Naive thymus-derived CD8-positive, alpha-beta T cell (primary cell): Measurements from ENCODE around the gene MPPED1. TPM values are rescaled to one million over a fixed set of nuclear protein-coding genes. Genes with fewer than 3 reads are reported as not detected.

Experiments used
- ATAC-seq, 2 donors: fragments of 150-1000 bp; cut with Tn5 transposase in 1 of 2; sonication (Bioruptor Pico), chemical (Tn5 transposase) in 1 of 2; 1 replicate in 1 of 2; 2 replicates in 1 of 2; pipeline ENCODE4 v1.10.0; 2021; ENCODE audit warnings: mild to moderate bottlenecking in 2 of 2, moderate library complexity in 2 of 2
- POLR2A ChIA-PET: fragments of 350-600 bp; sonication (Branson Sonifier 250); formaldehyde crosslinking; loops from one replicate; lab custom pipeline; 2021; ENCODE audit warnings: antibody characterized with exemption; lab: Charles Lee
- DNase-seq, 10 donors: peaks; one replicate each; pipeline versions ENCODE4 v3.0.0 to v3.0.0-alpha.2; 2020 to 2022
- H3K27ac Mint-ChIP-seq, 10 donors: one replicate each; pipeline ENCODE4 v1.8.0; 2020 to 2022; ENCODE audit warnings: mild to moderate bottlenecking in 10 of 10, mixed read lengths in 10 of 10, moderate library complexity in 4 of 10, inconsistent platforms in 1 of 10
- H3K27me3 Mint-ChIP-seq, 5 donors: one replicate each; pipeline ENCODE4 v1.8.0; 2021 to 2022; ENCODE audit warnings: mixed read lengths in 5 of 5
- H3K36me3 Mint-ChIP-seq, 3 donors: one replicate each; pipeline ENCODE4 v1.8.0; 2020 to 2022; ENCODE audit warnings: mixed read lengths in 3 of 3, mild to moderate bottlenecking in 2 of 3, inconsistent platforms in 1 of 3
- H3K4me1 Mint-ChIP-seq, 4 donors: one replicate each; pipeline ENCODE4 v1.8.0; 2021 to 2022; ENCODE audit warnings: mixed read lengths in 4 of 4
- H3K4me3 Mint-ChIP-seq, 10 donors: one replicate each; pipeline ENCODE4 v1.8.0; 2020 to 2022; ENCODE audit warnings: mild to moderate bottlenecking in 10 of 10, mixed read lengths in 10 of 10, moderate library complexity in 6 of 10, inconsistent platforms in 1 of 10
- H3K9me3 Mint-ChIP-seq, 9 donors: one replicate each; pipeline ENCODE4 v1.8.0; 2020 to 2022; ENCODE audit warnings: mixed read lengths in 9 of 9, mild to moderate bottlenecking in 3 of 9, inconsistent platforms in 1 of 9, moderate library complexity in 1 of 9
- polyA plus RNA-seq, 3 donors: library from polyadenylated mRNA; unstranded; fragments of 300-500 nt; fragmentation: Illumina TruSeq; gene quantifications; one replicate each; pipeline ENCODE4 v1.2.3, GENCODE V29; 2021
- total RNA-seq, 8 experiments: library from RNA in 2 of 8; stranded (reverse) in 2 of 8; gene quantifications; one replicate each; pipeline ENCODE4 v1.2.3 and lab custom pipeline; 2021 to 2026

MPPED1 gene
- total and polyA plus RNA-seq, 5 experiments from 2014 or later = 0.03 TPM; not detected in 4

DNA sequence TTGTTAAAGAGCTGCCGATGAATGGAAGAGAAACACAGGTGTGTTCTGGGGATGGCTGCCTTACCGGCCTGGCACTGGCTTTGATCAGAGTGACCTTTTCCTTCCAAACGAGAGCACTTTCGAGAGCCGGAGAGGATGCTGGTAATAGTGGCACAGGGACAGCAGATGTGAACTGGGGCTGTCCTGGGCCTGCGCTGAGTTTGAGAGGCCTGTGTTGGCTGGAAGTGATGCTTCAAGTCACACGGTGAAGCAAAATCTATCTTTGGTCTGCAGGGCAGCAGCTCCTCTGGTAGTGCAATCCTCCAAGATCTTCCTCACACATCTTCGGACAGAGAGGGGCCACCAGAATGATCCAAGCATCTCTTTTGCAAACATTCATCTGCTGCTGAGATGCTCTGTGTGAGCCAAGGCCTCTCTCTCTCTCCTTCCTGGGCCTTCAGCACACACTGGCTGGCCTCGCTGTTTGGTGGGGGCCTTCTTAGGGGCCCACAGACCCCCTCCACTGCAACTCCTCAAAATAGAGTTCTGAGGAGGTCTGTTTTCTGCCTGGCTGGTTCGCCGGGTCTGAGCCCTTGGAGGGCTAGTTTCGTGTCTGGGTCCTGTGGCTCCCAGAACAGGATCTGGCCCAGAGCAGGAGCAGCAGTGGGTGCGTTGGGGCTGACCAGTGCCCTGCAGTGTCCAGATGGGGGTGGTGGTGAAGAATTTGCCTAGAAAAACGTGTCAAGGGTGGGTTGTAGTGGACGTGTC lies 6.4 kb downstream of the MPPED1 start:
- H3K27ac Mint-ChIP-seq = no peak overlapping the region
- no peaks in the 10 kb centered on the region for H3K36me3 Mint-ChIP-seq
- POLR2A ChIA-PET = no interaction called here
- no peak overlapping the region for H3K4me3 Mint-ChIP-seq
- ATAC-seq = no peak
- no peaks in the 10 kb centered on the region for H3K4me1 Mint-ChIP-seq
- DNase-seq = no peak
- peaks cover 16 to 25% (median 22%) of the 10 kb centered on the region in 5 donors for H3K27me3 Mint-ChIP-seq
- no peaks in the 10 kb centered on the region for H3K9me3 Mint-ChIP-seq

DNA sequence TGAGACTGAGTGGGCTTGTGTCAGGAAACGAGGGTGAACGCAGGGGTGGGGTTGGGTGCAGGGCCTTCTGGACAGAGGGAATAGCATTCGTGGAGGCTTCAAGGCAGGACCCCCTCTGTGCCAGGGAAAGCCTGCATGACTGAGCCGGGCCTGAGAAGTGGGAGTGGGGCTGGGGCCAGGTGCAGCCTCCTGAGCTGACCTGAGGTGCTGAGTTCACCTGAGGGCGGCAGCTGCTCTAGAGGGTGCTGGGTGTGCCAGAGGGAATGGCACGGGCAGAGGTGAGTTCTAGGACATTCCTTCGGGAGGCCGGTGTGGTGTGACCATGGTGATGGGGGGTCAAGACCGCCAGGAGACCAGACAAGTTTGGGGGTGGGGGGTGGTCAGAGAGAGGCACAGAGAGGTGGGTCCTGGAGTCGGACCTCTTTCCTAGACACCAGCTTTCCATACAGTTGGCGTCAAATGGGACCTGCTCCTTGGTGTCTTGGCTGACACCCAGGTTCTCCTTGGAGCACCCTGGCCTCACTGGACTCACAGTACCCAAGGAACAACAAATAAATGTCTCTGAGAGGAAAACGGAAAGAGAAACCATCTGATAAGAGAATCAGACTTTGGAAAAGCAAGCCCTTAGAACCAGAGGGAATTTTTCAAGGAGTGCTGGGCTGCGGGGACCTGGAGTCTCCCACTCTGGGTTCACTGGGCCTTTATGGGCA lies 7.7 kb downstream of the MPPED1 start:
- H3K9me3 Mint-ChIP-seq = no peaks in the 10 kb centered on the region
- H3K4me3 Mint-ChIP-seq = no peak overlapping the region
- no peak for DNase-seq
- no peaks in the 10 kb centered on the region for H3K4me1 Mint-ChIP-seq
- ATAC-seq = no peak
- POLR2A ChIA-PET = no interaction called here
- H3K27me3 Mint-ChIP-seq = peaks cover 5 to 12% (median 10%) of the 10 kb centered on the region in 5 donors
- no peak overlapping the region for H3K27ac Mint-ChIP-seq
- H3K36me3 Mint-ChIP-seq = no peaks in the 10 kb centered on the region

- Mint-ChIP-seq H3K4me3 (no peak overlapping the region), H3K27ac (no peak overlapping the region), H3K36me3 (no peaks in the 10 kb centered on the region), H3K4me1 (no peaks in the 10 kb centered on the region), H3K9me3 (no peaks in the 10 kb centered on the region), H3K27me3 (peaks cover 0 to 3% (median 1%) of the 10 kb centered on the region in 5 donors)
- ATAC-seq = no peak
- POLR2A ChIA-PET = no interaction called here
- DNase-seq = peak in 1 of 10 donors; percentile 30
Measured at GRCh38 chr22:43421046-43421665, 9.3 kb downstream of the MPPED1 start.

DNA sequence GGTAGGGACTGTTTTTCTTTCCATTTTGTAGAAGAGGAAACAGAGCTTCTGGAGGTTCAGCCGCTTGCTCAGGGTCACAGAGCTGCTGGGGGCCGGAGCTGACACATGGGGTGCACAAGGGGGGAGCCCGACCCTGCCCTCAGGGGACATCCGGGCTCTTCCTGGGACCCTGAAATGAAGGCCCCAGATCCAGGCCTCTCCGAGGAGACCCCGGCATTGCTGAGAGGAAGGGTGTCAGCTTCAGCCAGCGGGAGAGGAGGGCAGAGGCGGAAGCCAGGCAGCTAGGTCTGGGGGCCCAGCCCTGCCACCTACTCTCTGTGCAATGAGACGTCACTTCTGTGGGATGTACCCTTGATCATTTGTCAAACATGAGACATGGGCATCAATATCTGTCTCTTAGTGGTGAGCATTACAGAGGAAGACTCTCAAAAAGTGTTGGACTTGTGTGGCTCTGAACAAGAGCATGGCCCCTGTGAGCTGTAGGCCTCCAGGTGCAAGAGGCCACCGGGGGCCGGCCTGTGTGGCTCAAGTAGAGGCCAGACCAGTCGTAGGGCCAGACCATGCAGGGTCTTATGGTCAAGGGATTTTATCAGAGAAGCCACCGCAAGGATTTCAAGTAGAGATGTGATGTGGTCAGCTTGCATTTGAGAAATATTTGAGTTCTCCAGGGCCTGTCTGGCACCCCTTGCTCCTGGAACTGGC lies 10.3 kb downstream of the MPPED1 start:
- ATAC-seq (no peak), DNase-seq (peak in 1 of 10 donors; percentile 31)
- Mint-ChIP-seq H3K9me3 (no peaks in the 10 kb centered on the region), H3K27ac (peak overlapping the region in 1 of 10 donors; percentile 24), H3K27me3 (peaks cover 2 to 6% (median 3%) of the 10 kb centered on the region in 5 donors), H3K4me3 (no peak overlapping the region), H3K4me1 (peaks cover 0 to 1% (median 0%) of the 10 kb centered on the region in 4 donors), H3K36me3 (no peaks in the 10 kb centered on the region)
- POLR2A ChIA-PET = no interaction called here

DNA sequence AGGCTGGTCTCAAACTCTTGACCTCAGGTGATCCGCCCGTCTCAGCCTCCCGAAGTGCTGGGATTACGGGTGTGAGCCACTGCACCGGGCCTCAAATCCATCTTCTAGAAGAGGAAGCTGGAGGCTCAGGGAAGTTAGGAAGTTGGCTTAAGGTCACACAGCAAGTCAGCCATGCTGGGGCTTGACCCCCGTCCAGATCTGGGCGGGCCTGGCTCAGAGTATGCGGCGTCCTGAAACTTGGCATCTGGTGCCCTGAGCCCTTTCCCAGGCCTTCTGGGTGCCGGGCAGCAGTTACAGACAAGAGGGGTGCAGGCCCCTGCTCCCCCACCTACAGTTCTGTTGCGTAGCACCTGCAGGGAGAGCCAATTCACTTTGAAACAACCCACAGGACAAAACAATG lies 11.2 kb downstream of the MPPED1 start:
- no peak for ATAC-seq
- POLR2A ChIA-PET = no interaction called here
- Mint-ChIP-seq H3K4me1 (peaks cover 0 to 2% (median 0%) of the 10 kb centered on the region in 4 donors), H3K36me3 (no peaks in the 10 kb centered on the region), H3K27me3 (peaks cover 0 to 11% (median 3%) of the 10 kb centered on the region in 5 donors), H3K4me3 (no peak overlapping the region), H3K27ac (no peak overlapping the region), H3K9me3 (no peaks in the 10 kb centered on the region)
- peak in 1 of 10 donors; percentile 34 for DNase-seq

DNA sequence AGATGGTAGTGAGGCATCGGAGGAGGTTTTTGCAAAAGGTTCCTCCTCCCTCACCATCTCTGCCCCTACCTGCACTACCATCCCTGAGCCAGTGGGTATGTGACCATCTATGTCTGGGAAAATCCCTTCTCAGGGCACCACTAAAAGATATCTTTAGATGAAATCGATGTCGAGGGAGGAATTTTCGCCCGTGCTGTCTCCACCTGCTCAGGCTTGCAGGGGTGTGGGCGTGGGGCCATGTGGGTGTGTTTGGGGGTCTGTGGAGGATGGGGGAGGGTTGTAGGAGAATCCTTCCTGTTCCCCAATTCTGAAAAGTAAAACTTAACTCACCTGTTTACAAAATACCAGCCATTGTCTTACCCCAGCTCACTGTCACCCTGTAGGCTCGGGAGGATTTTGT lies 12.4 kb downstream of the MPPED1 start:
- ATAC-seq = no peak

DNA sequence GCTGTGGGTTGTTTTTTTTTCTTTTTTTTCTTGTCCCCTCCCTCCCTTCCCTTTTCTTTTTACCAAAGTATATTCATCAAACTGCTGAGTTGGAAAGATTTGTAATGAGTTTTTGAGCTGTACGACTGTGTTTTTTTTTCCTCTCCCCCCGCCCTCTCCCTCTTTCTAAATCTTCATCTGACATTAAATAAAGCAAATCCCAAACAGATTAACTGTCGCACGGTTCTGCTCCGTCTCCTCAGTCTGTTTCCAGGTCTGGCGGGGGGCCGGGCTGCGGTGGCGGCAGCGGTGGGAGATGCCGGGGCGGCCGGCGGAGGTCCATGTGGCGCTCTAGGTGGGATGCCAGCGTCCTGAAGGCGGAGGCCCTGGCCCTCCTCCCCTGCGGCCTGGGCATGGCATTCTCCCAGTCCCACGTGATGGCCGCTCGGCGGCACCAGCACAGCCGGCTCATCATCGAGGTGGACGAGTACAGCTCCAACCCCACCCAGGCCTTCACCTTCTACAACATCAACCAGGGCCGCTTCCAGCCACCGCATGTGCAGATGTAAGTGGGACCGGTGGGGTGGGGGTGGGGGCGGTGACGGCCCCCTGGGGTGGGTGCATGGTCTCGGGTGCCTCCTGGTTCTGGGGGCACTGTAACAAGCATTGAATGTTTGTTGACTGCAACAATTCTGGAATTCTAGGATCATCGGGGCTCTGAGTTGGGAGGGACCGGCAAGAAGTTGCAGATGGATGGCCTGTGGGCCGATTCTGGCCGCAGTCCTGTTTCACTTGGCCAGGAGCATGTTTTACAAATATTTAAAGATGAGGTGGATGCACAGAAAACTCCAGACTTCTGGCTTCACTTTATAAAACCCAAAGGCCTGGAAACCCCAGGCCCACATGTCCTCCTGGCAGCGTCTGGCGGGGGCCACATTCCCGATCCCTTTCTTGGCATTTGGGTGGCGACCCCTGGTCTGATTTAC lies 13.1 kb downstream of the MPPED1 start:
- DNase-seq (peak in 1 of 10 donors; percentile 55), ATAC-seq (no peak)
- no peak overlapping the region for H3K27ac Mint-ChIP-seq
- no peaks in the 10 kb centered on the region for H3K9me3 Mint-ChIP-seq
- no peak overlapping the region for H3K4me3 Mint-ChIP-seq
- H3K36me3 Mint-ChIP-seq = no peaks in the 10 kb centered on the region
- peaks cover 0 to 2% (median 0%) of the 10 kb centered on the region in 4 donors for H3K4me1 Mint-ChIP-seq
- POLR2A ChIA-PET = no interaction called here
- peaks cover 4 to 25% (median 15%) of the 10 kb centered on the region in 5 donors for H3K27me3 Mint-ChIP-seq

More for the DNA sequence above, 12.4 kb downstream of the MPPED1 start:
- Mint-ChIP-seq H3K9me3 (no peaks in the 10 kb centered on the region), H3K27ac (no peak overlapping the region), H3K36me3 (no peaks in the 10 kb centered on the region), H3K27me3 (peaks cover 0 to 18% (median 7%) of the 10 kb centered on the region in 5 donors), H3K4me3 (no peak overlapping the region), H3K4me1 (peaks cover 0 to 2% (median 0%) of the 10 kb centered on the region in 4 donors)
- POLR2A ChIA-PET = no interaction called here
- DNase-seq = peak in 1 of 10 donors; percentile 13

DNA sequence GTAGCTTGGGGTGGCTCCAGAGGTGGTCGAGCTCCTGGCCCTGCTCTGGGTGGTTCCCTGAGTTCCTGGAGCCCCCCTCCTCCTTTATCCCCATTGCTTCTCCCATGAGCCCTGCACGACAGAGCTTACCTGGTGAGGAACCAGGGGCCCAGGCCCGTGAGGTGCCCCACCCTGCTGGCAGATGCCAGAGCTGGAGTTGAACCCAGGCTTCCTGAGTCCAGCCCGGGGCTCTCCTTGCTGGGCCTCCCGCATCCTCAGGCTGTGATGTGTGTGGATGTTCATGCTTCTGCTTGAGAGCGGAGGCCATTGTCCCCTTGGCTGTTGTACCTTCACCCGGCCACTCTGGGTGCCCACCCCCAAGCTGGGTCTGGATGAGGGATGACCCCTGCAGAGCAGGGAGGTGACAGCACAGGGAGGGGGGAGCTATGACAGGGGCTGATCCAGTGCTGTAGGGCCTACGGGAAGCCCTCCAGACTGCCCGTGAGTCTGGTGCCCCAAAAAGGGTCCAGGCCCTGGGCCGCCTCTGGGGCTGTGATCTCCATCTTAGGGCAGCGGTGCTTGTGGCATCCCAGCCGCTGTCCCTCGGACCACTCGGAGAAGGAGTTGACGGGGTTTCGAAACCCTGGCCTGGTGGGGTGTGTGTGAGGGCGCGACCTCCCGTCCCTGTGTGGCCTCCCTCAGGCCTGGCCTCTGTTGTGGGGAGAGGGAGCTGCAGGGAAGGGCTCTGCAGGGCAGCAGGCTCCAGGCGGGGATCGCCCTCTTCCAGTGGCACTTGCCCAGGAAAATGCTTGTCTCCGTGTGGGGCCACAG lies 14.4 kb downstream of the MPPED1 start:
- no peak overlapping the region for H3K27ac Mint-ChIP-seq
- H3K9me3 Mint-ChIP-seq = no peaks in the 10 kb centered on the region
- DNase-seq (peak in 1 of 10 donors; percentile 58), ATAC-seq (no peak)
- H3K36me3 Mint-ChIP-seq = no peaks in the 10 kb centered on the region
- H3K27me3 Mint-ChIP-seq = peaks cover 8 to 38% (median 24%) of the 10 kb centered on the region in 5 donors
- no peak overlapping the region for H3K4me3 Mint-ChIP-seq
- H3K4me1 Mint-ChIP-seq = peaks cover 0 to 2% (median 0%) of the 10 kb centered on the region in 4 donors
- POLR2A ChIA-PET = no interaction called here

DNA sequence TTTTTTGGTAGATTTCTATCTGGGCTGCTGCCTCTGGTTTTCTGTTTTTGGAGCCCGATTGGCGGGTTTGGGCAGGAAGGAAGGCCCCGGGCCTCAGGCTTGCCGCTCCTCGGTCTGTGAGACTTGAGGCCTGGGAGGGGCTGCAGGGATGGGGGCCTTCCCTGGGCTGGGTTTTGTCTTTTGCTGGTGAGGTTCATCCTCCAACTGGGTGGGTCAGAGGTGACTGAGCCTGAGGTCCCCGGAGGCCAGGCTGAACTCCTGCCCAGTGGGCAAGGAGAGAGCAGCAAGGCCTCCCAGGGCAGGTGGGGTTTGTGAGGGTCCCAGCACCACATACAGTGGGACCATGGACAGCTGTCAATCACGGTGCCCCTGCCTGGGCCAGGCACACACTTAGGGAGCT lies 15.0 kb downstream of the MPPED1 start:
- Mint-ChIP-seq H3K27ac (no peak overlapping the region), H3K4me1 (peaks cover 0 to 2% (median 0%) of the 10 kb centered on the region in 4 donors), H3K27me3 (peaks cover 11 to 44% (median 27%) of the 10 kb centered on the region in 5 donors), H3K36me3 (no peaks in the 10 kb centered on the region), H3K9me3 (no peaks in the 10 kb centered on the region), H3K4me3 (no peak overlapping the region)
- POLR2A ChIA-PET = no interaction called here
- DNase-seq = peak in 1 of 10 donors; percentile 38
- ATAC-seq = no peak

DNA sequence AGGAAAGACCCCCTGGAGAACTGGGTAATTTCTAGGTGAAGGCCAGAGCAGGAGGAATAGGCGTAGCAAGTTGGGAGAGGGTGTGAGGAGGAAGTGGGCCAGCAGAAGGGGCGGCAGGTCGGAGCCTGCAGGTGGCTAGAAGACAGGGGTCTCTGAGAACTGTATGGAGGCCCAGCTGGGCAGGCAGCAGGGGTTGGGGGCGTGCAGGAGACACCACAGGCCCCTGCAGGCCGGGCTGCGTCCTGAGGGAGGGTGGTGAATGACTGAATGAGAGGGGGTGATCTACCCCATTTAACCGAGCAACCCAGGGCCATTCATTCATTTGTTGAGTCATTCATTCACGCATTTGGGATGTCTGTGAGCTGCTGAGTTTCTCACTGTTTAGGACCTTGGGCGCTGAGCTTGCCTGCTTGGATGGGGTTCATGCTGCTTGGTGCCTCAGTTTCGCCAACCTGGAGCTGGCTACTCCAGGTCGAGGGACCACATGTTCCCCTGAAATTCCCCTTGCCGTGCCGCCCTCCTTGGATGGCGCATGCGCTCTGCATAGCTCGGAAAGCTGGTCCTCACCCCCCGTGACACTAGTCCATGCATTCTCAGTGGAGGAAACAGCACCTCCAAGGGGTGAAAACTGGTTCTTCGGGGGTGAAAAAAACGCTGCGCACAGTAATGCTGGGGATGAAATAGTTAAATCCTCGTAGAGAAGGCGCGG lies 15.6 kb downstream of the MPPED1 start:
- H3K27me3 Mint-ChIP-seq = peaks cover 12 to 50% (median 33%) of the 10 kb centered on the region in 5 donors
- H3K9me3 Mint-ChIP-seq = no peaks in the 10 kb centered on the region
- H3K4me1 Mint-ChIP-seq = peaks cover 0 to 2% (median 0%) of the 10 kb centered on the region in 4 donors
- POLR2A ChIA-PET = no interaction called here
- no peaks in the 10 kb centered on the region for H3K36me3 Mint-ChIP-seq
- H3K27ac Mint-ChIP-seq = no peak overlapping the region
- ATAC-seq (no peak), DNase-seq (peak in 1 of 10 donors; percentile 21)
- no peak overlapping the region for H3K4me3 Mint-ChIP-seq
